H9 (cell line): Measurements from ENCODE around the gene ARFGEF3. TPM values are rescaled to one million over a fixed set of nuclear protein-coding genes. Genes with fewer than 3 reads are reported as not detected.

Experiments
- DNase-seq: peaks from one replicate; pipeline ENCODE4 v3.0.0-alpha.2; 2017
- H2AFZ ChIP-seq: one replicate; pipeline ENCODE4 v1.6.1; 2013; ENCODE audit warnings: mild to moderate bottlenecking, low read length, control low read depth, moderate library complexity
- H2AK5ac ChIP-seq: 2 replicates; pipeline ENCODE4 v1.6.1; 2013; ENCODE audit warnings: low read length, control low read depth, mixed read lengths; ENCODE audit not compliant: insufficient read length
- H2BK120ac ChIP-seq: one replicate; pipeline ENCODE4 v1.6.1; 2013; ENCODE audit warnings: low read depth, mild to moderate bottlenecking, low read length, control low read depth, inconsistent platforms; ENCODE audit not compliant: poor library complexity, severe bottlenecking
- H2BK12ac ChIP-seq: 2 replicates; pipeline ENCODE4 v1.6.1; 2013; ENCODE audit warnings: low read length, control low read depth, mixed read lengths, low read depth; ENCODE audit not compliant: insufficient read length
- H2BK15ac ChIP-seq: 2 replicates; pipeline ENCODE4 v1.6.1; 2013; ENCODE audit warnings: low read depth, low read length, control low read depth
- H2BK20ac ChIP-seq: one replicate; pipeline ENCODE4 v1.6.1; 2013; ENCODE audit warnings: low read depth, mild to moderate bottlenecking, low read length, control low read depth, inconsistent platforms; ENCODE audit not compliant: poor library complexity, severe bottlenecking
- H2BK5ac ChIP-seq: 2 replicates; pipeline ENCODE4 v1.6.1; 2013; ENCODE audit warnings: low read length, control low read depth, mixed read lengths; ENCODE audit not compliant: insufficient read length
- H3K14ac ChIP-seq: 2 replicates; pipeline ENCODE4 v1.6.1; 2013; ENCODE audit warnings: low read length, control low read depth; ENCODE audit not compliant: insufficient read depth
- H3K18ac ChIP-seq: 2 replicates; pipeline ENCODE4 v1.6.1; 2013; ENCODE audit warnings: low read depth, mild to moderate bottlenecking, mixed read lengths, low read length, control low read depth; ENCODE audit not compliant: insufficient read length
- H3K23ac ChIP-seq: 2 replicates; pipeline ENCODE4 v1.6.1; 2013; ENCODE audit warnings: low read length, control low read depth, mixed read lengths, low read depth; ENCODE audit not compliant: insufficient read length
- H3K23me2 ChIP-seq: 2 replicates; pipeline ENCODE4 v1.6.1; 2013; ENCODE audit warnings: low read depth, mild to moderate bottlenecking, mixed read lengths, low read length, control low read depth; ENCODE audit not compliant: insufficient read length, poor library complexity, severe bottlenecking
- H3K27ac ChIP-seq: 2 replicates; pipeline ENCODE4 v1.5.1; 2013; ENCODE audit warnings: low read length, control low read depth, mixed read lengths, low read depth; ENCODE audit not compliant: insufficient read length
- H3K27me3 ChIP-seq: 2 replicates; pipeline ENCODE4 v1.6.1; 2013; ENCODE audit warnings: low read length, control low read depth, inconsistent platforms; ENCODE audit not compliant: insufficient read depth
- H3K4ac ChIP-seq: 2 replicates; pipeline ENCODE4 v1.6.1; 2013; ENCODE audit warnings: low read depth, mild to moderate bottlenecking, control low read depth, inconsistent platforms, low read length, moderate library complexity
- H3K4me1 ChIP-seq: 2 replicates; pipeline ENCODE4 v1.6.1; 2013; ENCODE audit warnings: low read length, control low read depth, inconsistent platforms; ENCODE audit not compliant: insufficient read depth
- H3K4me2 ChIP-seq: 2 replicates; pipeline ENCODE4 v1.6.1; 2013; ENCODE audit warnings: low read length, control low read depth, mixed read lengths; ENCODE audit not compliant: insufficient read length, insufficient read depth
- H3K56ac ChIP-seq: 2 replicates; pipeline ENCODE4 v1.6.1; 2013; ENCODE audit warnings: low read depth, mild to moderate bottlenecking, mixed read lengths, low read length, control low read depth; ENCODE audit not compliant: insufficient read length
- H3K79me1 ChIP-seq: 2 replicates; pipeline ENCODE4 v1.6.1; 2013; ENCODE audit warnings: low read depth, mild to moderate bottlenecking, moderate library complexity, low read length, control low read depth, inconsistent platforms; ENCODE audit not compliant: insufficient read depth, poor library complexity, severe bottlenecking
- H3K79me2 ChIP-seq: 2 replicates; pipeline ENCODE4 v1.6.1; 2013; ENCODE audit warnings: low read length, control low read depth, inconsistent platforms; ENCODE audit not compliant: insufficient read depth
- H3K9ac ChIP-seq: 2 replicates; pipeline ENCODE4 v1.6.1; 2013; ENCODE audit warnings: low read length, control low read depth, mixed read lengths; ENCODE audit not compliant: insufficient read length; ENCODE audit errors: extremely low read depth
- H3K9me3 ChIP-seq: one replicate; pipeline ENCODE4 v1.6.1; 2013; ENCODE audit warnings: low read depth, low read length, inconsistent platforms; ENCODE audit not compliant: control insufficient read depth
- H3T11ph ChIP-seq: one replicate; pipeline ENCODE4 v1.6.1; 2013; ENCODE audit warnings: mild to moderate bottlenecking, low read length, control low read depth, inconsistent platforms
- H4K20me1 ChIP-seq: one replicate; pipeline ENCODE4 v1.6.1; 2013; ENCODE audit not compliant: control insufficient read depth, insufficient read length, insufficient read depth
- H4K5ac ChIP-seq: 2 replicates; pipeline ENCODE4 v1.6.1; 2013; ENCODE audit warnings: low read depth, mild to moderate bottlenecking, mixed read lengths, low read length, control low read depth; ENCODE audit not compliant: insufficient read length
- H4K8ac ChIP-seq: replicated peaks from 2 replicates; pipeline ENCODE4 v1.6.1; 2013; ENCODE audit warnings: low read length, control low read depth, mixed read lengths, low read depth; ENCODE audit not compliant: insufficient read length
- H4K91ac ChIP-seq: 2 replicates; pipeline ENCODE4 v1.6.1; 2013; ENCODE audit warnings: low read depth, mild to moderate bottlenecking, moderate library complexity, mixed read lengths, low read length, control low read depth; ENCODE audit not compliant: insufficient read length
- H3K27ac Mint-ChIP-seq, 3 experiments: 2 replicates in 2 of 3; 3 replicates in 1 of 3; pipeline ENCODE4 v1.8.0; 2020 to 2021; ENCODE audit warnings: mixed read lengths in 3 of 3, mild to moderate bottlenecking in 1 of 3, moderate library complexity in 1 of 3
- H3K27me3 Mint-ChIP-seq: 2 replicates; pipeline ENCODE4 v1.8.0; 2021; ENCODE audit warnings: low read depth, mild to moderate bottlenecking, moderate library complexity, mixed read lengths
- H3K36me3 Mint-ChIP-seq, 3 experiments: 2 replicates in 2 of 3; 3 replicates in 1 of 3; pipeline ENCODE4 v1.8.0; 2020 to 2021; ENCODE audit warnings: low read depth in 3 of 3, mixed read lengths in 3 of 3; ENCODE audit not compliant: insufficient read depth in 1 of 3
- H3K4me1 Mint-ChIP-seq, 2 experiments: 2 replicates each; pipeline ENCODE4 v1.8.0; 2020; ENCODE audit warnings: mixed read lengths in 2 of 2
- H3K4me3 Mint-ChIP-seq, 2 experiments: 2 replicates in 1 of 2; 3 replicates in 1 of 2; pipeline ENCODE4 v1.8.0; 2020 to 2021; ENCODE audit warnings: mild to moderate bottlenecking in 2 of 2, mixed read lengths in 2 of 2, moderate library complexity in 1 of 2
- H3K9me3 Mint-ChIP-seq, 2 experiments: 2 replicates in 1 of 2; 3 replicates in 1 of 2; pipeline ENCODE4 v1.8.0; 2020; ENCODE audit warnings: mild to moderate bottlenecking in 2 of 2, mixed read lengths in 2 of 2, moderate library complexity in 1 of 2
- total RNA-seq: library from RNA; stranded (reverse); gene quantifications from 2 replicates; pipeline ENCODE4 v1.2.1, GENCODE V29; 2021
- TF ChIP-seq, protein P1 (sequence below): fragments of 200-600 bp; sonication (generic); conservative IDR thresholded peaks from 3 replicates; pipeline ENCODE4 v1.8.0; 2021; ENCODE audit warnings: antibody characterized with exemption, mild to moderate bottlenecking

The ARFGEF3 gene
- total RNA-seq, 1 experiment from 2014 or later, result 13.7 TPM

DNA sequence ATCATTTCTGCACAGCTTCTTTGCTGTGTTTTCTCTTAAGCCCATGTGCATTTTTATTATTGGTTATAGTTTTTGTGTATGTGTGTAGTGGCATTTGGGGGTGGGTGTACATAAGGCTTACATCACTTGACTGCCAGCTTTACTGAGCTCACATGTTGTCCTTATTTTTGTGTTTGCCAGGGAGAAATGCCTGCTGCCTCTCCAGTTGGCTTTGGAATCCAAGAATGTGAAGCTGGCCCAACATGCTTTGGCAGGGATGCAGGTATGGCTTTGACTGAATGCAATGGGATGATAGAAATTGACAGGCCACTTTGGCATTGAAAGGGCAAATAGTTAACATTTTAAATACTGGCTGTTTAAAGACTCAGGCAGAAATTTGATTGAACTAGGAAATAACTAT, 45.1 kb downstream of the ARFGEF3 start:
- H3K36me3 Mint-ChIP-seq, result peaks cover 0 to 4% (median 0%) of the 10 kb centered on the region in 3 experiments; a peak in 3 of 7 replicates
- Histone ChIP-seq H3K23me2 (no peaks in the 10 kb centered on the region), H3K14ac (no peak overlapping the region), H4K5ac (no peak overlapping the region), H3T11ph (no peak overlapping the region), H4K20me1 (no peaks in the 10 kb centered on the region), H2BK120ac (no peak overlapping the region), H3K79me1 (no peaks in the 10 kb centered on the region), H3K27me3 (no peaks in the 10 kb centered on the region), H4K91ac (no peak overlapping the region), H3K9me3 (no peaks in the 10 kb centered on the region), H2AFZ (no peak overlapping the region), H3K4me2 (no peak overlapping the region), H2BK5ac (no peak overlapping the region), H2BK20ac (no peak overlapping the region), H2BK15ac (no peak overlapping the region), H3K4me1 (no peaks in the 10 kb centered on the region; the same call in 1 of the 2 replicates), H3K4ac (no peak overlapping the region), H2BK12ac (no peak overlapping the region), H4K8ac (no peak overlapping the region), H3K27ac (no peak overlapping the region), H3K23ac (no peak overlapping the region), H2AK5ac (no peak overlapping the region), H3K56ac (no peak overlapping the region), H3K9ac (no peak overlapping the region), H3K79me2 (no peaks in the 10 kb centered on the region), H3K18ac (no peak overlapping the region)
- TF ChIP-seq, protein P1, sequence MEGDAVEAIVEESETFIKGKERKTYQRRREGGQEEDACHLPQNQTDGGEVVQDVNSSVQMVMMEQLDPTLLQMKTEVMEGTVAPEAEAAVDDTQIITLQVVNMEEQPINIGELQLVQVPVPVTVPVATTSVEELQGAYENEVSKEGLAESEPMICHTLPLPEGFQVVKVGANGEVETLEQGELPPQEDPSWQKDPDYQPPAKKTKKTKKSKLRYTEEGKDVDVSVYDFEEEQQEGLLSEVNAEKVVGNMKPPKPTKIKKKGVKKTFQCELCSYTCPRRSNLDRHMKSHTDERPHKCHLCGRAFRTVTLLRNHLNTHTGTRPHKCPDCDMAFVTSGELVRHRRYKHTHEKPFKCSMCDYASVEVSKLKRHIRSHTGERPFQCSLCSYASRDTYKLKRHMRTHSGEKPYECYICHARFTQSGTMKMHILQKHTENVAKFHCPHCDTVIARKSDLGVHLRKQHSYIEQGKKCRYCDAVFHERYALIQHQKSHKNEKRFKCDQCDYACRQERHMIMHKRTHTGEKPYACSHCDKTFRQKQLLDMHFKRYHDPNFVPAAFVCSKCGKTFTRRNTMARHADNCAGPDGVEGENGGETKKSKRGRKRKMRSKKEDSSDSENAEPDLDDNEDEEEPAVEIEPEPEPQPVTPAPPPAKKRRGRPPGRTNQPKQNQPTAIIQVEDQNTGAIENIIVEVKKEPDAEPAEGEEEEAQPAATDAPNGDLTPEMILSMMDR, result no peak
- no peaks in the 10 kb centered on the region for H3K27me3 Mint-ChIP-seq
- no peak for DNase-seq
- H3K27ac Mint-ChIP-seq, result peak overlapping the region in 1 of 3 experiments; percentile 19; a peak in 2 of 7 replicates
- no peak overlapping the region for H3K4me3 Mint-ChIP-seq
- no peaks in the 10 kb centered on the region for H3K9me3 Mint-ChIP-seq
- H3K4me1 Mint-ChIP-seq, result peaks cover 4 to 9% of the 10 kb centered on the region in 2 experiments
